NT2/D1 (cell line): ENCODE measurements around the gene CALCA.
A peak's percentile ranks its signal among the peaks of the same experiment; 100 is the strongest.

Source experiments
- DNase-seq: peaks from one replicate; pipeline ENCODE4 v3.0.0-alpha.2; 2011; ENCODE audit warnings: low read depth, low spot score
- H3K27me3 ChIP-seq: 2 replicates; pipeline ENCODE4 v1.6.0; 2011; ENCODE audit warnings: mild to moderate bottlenecking; ENCODE audit not compliant: insufficient read length, insufficient read depth
- H3K36me3 ChIP-seq: 2 replicates; pipeline ENCODE4 v1.6.1; 2011; ENCODE audit warnings: mild to moderate bottlenecking, low read length, mixed read lengths; ENCODE audit not compliant: insufficient read depth, insufficient read length
- H3K4me1 ChIP-seq: 2 replicates; pipeline ENCODE4 v1.5.1; 2011; ENCODE audit not compliant: insufficient read depth, insufficient read length
- H3K4me3 ChIP-seq: 2 replicates; pipeline ENCODE4 v1.5.1; 2011; ENCODE audit warnings: low read depth; ENCODE audit not compliant: insufficient read length
- H3K9ac ChIP-seq: 2 replicates; pipeline ENCODE4 v1.6.0; 2011; ENCODE audit warnings: low read depth; ENCODE audit not compliant: insufficient read length
- H3K9me3 ChIP-seq: 2 replicates; pipeline ENCODE4 v1.5.1; 2011; ENCODE audit warnings: mild to moderate bottlenecking, low read length; ENCODE audit not compliant: insufficient read depth
- SUZ12 ChIP-seq: IDR thresholded peaks from 2 replicates; pipeline ENCODE4 v1.6.1; 2011; ENCODE audit not compliant: insufficient read length, insufficient read depth; ENCODE audit errors: extremely low read depth
- YY1 ChIP-seq: IDR thresholded peaks from 2 replicates; pipeline ENCODE4 v1.6.1; 2011; ENCODE audit not compliant: insufficient read length, insufficient read depth
- ZNF274 ChIP-seq: IDR thresholded peaks from 2 replicates; pipeline ENCODE4 v1.6.1; 2011; ENCODE audit warnings: mild to moderate bottlenecking, low read depth, low read length

Gene CALCA

GRCh38 chr11:14980854-14981253 lies 8.7 kb upstream of the CALCA start:
- Histone ChIP-seq H3K4me3 (no peak overlapping the region), H3K9me3 (no peaks in the 10 kb centered on the region), H3K27me3 (peaks cover 14% of the 10 kb centered on the region), H3K36me3 (no peaks in the 10 kb centered on the region), H3K4me1 (no peaks in the 10 kb centered on the region), H3K9ac (no peak overlapping the region)
- TF ChIP-seq ZNF274 (no peak), SUZ12 (no peak), YY1 (no peak)
- DNase-seq, result no peak

GRCh38 chr11:14977101-14977880 lies 5.1 kb upstream of the CALCA start:
- DNase-seq, result no peak
- no peak for TF ChIP-seq ZNF274
- no peak for TF ChIP-seq YY1
- no peak for TF ChIP-seq SUZ12

DNA sequence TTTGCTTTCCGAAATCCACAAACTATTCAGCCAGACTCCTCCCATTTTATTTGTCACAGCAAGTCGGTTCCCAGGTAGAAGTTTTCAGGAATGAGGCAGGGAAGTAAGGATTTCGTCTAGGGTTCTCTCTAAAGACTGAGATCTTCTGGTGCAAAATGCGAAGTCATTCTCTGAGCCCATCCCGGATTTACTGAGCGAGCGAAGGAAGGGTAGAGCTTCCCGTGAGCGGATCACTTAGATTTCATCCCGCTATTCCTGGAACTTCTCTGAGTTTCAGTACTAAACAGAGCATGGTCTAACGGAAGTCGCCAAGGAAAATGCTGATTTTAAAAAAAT lies 3.1 kb upstream of the CALCA start:
- peaks cover 66% of the 10 kb centered on the region for H3K27me3 ChIP-seq
- H3K4me3 ChIP-seq, result peak overlapping the region; percentile 38
- no peaks in the 10 kb centered on the region for H3K9me3 ChIP-seq
- no peak for DNase-seq
- H3K4me1 ChIP-seq, result peaks cover 4% of the 10 kb centered on the region
- TF ChIP-seq ZNF274 (no peak), YY1 (no peak), SUZ12 (no peak)
- no peaks in the 10 kb centered on the region for H3K36me3 ChIP-seq
- peak overlapping the region; percentile 38 for H3K9ac ChIP-seq

More at GRCh38 chr11:14977101-14977880, 5.1 kb upstream of the CALCA start:
- Histone ChIP-seq H3K27me3 (peaks cover 48% of the 10 kb centered on the region), H3K9me3 (no peaks in the 10 kb centered on the region), H3K9ac (no peak overlapping the region), H3K4me1 (peaks cover 4% of the 10 kb centered on the region), H3K4me3 (no peak overlapping the region), H3K36me3 (no peaks in the 10 kb centered on the region)

DNA sequence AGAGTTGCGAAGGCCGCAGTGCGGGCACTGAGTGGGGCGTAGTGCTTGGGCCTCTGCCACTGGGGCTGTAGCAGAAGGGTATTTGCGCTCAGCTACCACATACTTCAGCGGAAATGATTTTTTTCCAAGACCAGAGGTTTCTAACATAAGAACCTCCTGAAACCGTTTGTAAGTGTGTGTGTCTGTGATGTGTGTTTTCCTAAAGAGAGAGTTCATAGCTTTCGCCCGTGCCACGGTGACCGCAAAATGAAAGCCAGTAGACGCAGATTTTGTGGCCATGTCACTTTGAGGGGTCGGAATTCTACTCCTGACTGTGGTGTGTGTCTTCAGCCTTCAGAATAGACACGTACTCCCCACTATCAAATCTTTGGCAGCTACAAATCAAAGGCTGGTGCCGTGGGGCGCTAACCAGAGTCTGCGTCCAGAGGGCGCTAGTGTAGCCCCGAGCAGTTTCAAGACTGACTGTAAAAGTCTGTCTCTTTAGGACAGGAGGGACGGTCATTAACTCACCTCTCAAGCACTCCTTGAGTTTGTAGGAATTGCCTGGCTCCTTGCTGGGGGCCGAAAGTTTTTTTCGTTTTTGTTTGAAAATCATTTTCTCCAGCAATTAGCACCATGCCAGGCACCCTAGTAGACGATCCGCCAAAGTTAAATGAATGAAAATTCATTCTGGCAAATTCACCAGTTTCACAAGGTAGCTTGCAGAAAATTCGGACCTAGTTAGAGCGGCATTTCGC lies 2.5 kb upstream of the CALCA start:
- TF ChIP-seq YY1 (no peak), ZNF274 (no peak), SUZ12 (peak; percentile 43)
- Histone ChIP-seq H3K4me1 (peaks cover 4% of the 10 kb centered on the region), H3K36me3 (no peaks in the 10 kb centered on the region), H3K9me3 (no peaks in the 10 kb centered on the region), H3K9ac (peak overlapping the region; percentile 38), H3K4me3 (peak overlapping the region; percentile 38), H3K27me3 (peaks cover 68% of the 10 kb centered on the region)
- peak; percentile 60 for DNase-seq

GRCh38 chr11:14973621-14974514 lies 1.7 kb upstream of the CALCA start:
- H3K27me3 ChIP-seq, result peaks cover 68% of the 10 kb centered on the region
- H3K4me3 ChIP-seq, result peak overlapping the region; percentile 38
- H3K9ac ChIP-seq, result peak overlapping the region; percentile 22
- no peaks in the 10 kb centered on the region for H3K36me3 ChIP-seq
- peak; percentile 15 for TF ChIP-seq SUZ12
- no peak for TF ChIP-seq ZNF274
- TF ChIP-seq YY1, result no peak
- peaks cover 4% of the 10 kb centered on the region for H3K4me1 ChIP-seq
- H3K9me3 ChIP-seq, result no peaks in the 10 kb centered on the region
- no peak for DNase-seq

DNA sequence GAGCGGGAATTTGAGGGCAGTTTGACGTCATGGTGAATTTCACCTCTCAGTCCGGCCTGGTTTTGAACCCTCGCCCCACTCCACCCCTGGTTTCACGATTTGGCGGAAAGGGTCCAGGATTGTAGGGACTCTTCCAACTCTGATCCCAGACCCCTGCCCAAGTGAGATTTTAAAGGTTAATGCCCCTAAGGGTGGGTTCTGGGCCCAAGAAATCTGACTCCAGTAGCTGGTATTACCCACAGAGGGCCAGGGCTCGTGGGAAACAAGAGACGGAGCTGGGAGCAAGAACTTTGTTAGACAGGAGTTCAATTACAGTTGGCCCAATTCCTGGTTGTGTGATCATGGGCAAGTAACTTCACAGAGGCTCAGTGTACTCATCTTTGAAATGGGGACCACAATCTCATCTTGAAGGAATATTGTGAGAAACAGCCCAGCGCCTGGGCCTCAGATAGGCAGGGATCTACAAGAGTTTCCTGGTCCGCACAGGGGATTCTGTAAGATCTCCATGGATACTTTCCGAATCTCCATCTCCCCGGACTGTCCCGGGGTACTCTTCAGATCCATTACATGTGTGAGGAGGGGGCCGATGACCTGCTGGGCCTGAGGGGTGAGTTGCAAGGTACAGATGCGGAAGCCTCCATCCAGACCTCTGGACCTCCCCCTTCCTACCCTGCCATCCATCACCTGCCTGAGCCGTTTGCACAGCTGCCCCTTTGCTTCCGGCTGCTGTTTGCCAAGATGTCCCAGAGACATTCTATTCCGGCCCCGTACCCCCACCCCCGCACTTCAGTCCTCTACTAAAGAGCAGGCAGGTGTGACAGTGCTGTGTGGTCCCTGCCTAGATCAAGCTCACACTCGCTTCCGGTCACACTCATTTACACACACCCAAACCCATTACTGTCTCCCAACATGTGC lies 687 bp upstream of the CALCA start:
- no peak overlapping the region for H3K9ac ChIP-seq
- H3K27me3 ChIP-seq, result peaks cover 66% of the 10 kb centered on the region
- TF ChIP-seq SUZ12, result peak; percentile 21
- TF ChIP-seq YY1, result no peak
- no peak for DNase-seq
- H3K4me3 ChIP-seq, result peak overlapping the region; percentile 19
- peaks cover 4% of the 10 kb centered on the region for H3K4me1 ChIP-seq
- no peaks in the 10 kb centered on the region for H3K36me3 ChIP-seq
- no peaks in the 10 kb centered on the region for H3K9me3 ChIP-seq

DNA sequence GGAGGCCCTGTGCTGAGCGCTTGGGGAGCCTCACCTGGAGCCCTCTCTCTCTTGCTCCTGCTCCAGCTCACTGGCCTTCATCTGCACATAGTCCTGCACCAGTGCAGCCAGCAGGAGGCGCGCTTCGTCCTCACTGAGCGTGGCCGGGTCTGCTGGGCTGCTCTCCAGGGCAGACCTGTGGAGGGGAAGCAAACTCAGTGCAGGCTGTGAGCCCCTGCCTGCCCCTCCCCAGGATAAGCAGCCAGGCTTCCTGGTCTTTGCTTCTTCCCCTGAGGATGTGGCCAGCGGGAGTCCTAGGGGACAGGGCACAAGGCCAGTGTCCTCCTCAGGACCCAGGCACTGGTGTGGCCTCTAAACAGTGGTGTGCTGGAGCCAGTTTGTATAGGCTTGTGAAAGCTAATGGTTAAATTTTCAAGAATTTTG lies 2.2 kb downstream of the CALCA start:
- H3K36me3 ChIP-seq, result no peaks in the 10 kb centered on the region
- H3K4me3 ChIP-seq, result no peak overlapping the region
- H3K9ac ChIP-seq, result no peak overlapping the region
- no peak for DNase-seq
- TF ChIP-seq SUZ12 (no peak), ZNF274 (no peak), YY1 (no peak)
- H3K9me3 ChIP-seq, result no peaks in the 10 kb centered on the region
- H3K4me1 ChIP-seq, result peaks cover 4% of the 10 kb centered on the region
- H3K27me3 ChIP-seq, result peaks cover 44% of the 10 kb centered on the region
